SJCRH30 (cell line): ENCODE results near the gene TBC1D24. TPM values are rescaled to one million over a fixed set of nuclear protein-coding genes. Genes with fewer than 3 reads are reported as not detected.
A peak's percentile ranks its signal among the peaks of the same experiment; 100 is the strongest.
"Not testable (repeated sequence)": the region's sequence is repeated elsewhere in the genome, so short reads cannot be mapped to it uniquely, and the experiment has no call there.

Experiments used
- DNase-seq, 2 experiments: peaks; one replicate each; pipeline ENCODE4 v3.0.0-alpha.2; 2015 to 2020
- H3K27ac ChIP-seq: fragments of 250-450 bp; sonication (Bioruptor Pico); 2 replicates; pipeline ENCODE4 v1.5.1; 2020; ENCODE audit warnings: mild to moderate bottlenecking, moderate library complexity
- H3K27me3 ChIP-seq: fragments of 250-450 bp; sonication (Bioruptor Pico); 2 replicates; pipeline ENCODE4 v1.5.1; 2020; ENCODE audit warnings: mild to moderate bottlenecking, moderate library complexity
- H3K36me3 ChIP-seq: fragments of 250-450 bp; sonication (Bioruptor Pico); 2 replicates; pipeline ENCODE4 v1.5.1; 2020; ENCODE audit warnings: mild to moderate bottlenecking, moderate library complexity
- H3K4me1 ChIP-seq: fragments of 250-450 bp; sonication (Bioruptor Pico); 2 replicates; pipeline ENCODE4 v1.5.1; 2020; ENCODE audit warnings: mild to moderate bottlenecking, moderate library complexity
- H3K4me3 ChIP-seq: fragments of 250-450 bp; sonication (Bioruptor Pico); 2 replicates; pipeline ENCODE4 v1.5.1; 2020; ENCODE audit warnings: mild to moderate bottlenecking, moderate library complexity
- H3K9me3 ChIP-seq: fragments of 250-450 bp; sonication (Bioruptor Pico); replicated peaks from 2 replicates; pipeline ENCODE4 v1.5.1; 2020; ENCODE audit warnings: mild to moderate bottlenecking, moderate library complexity
- total RNA-seq: library from RNA; depleted of rRNA; stranded (reverse); fragments of >200 nt; shearing (Covaris generic); gene quantifications from 2 replicates; pipeline ENCODE4 v1.2.3, GENCODE V29; 2014; rRNA removed

Gene TBC1D24
- total RNA-seq, 1 experiment from 2014 or later, result 21.8 TPM

DNA sequence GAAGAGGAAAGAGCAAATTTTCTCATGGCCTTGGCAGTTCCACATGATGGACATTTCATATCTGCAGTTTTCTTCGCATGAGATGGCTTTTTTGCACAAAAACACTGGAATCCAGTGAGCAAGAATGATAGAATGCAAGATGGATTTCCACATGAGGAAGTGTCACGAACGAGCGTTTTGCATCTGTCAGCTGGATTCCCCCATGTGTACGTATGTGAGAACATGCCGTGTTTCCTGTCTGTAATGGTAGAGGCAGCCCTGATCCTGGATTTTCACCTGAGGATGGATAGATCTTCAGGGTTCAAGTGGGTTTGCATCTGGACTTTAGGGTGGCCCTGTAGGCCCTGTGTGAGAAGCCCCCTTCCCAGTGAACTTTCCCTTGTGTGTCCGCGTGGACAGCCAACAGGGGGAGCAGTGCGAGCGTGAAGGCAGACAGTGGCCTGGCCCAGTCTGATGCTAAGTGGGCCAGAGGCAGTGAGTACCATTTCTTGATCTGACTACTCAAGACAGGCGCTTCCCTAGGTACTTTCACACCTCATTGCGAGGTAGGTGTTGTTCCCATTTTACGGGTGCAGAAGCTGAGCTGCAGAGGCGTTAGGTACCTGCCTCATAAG, 65.0 kb downstream of the TBC1D24 start:
- not testable (repeated sequence) for H3K36me3 ChIP-seq, H3K9me3 ChIP-seq, H3K27me3 ChIP-seq, H3K4me3 ChIP-seq, H3K27ac ChIP-seq, H3K4me1 ChIP-seq
- peak in 1 of 2 experiments; percentile 18 for DNase-seq

DNA sequence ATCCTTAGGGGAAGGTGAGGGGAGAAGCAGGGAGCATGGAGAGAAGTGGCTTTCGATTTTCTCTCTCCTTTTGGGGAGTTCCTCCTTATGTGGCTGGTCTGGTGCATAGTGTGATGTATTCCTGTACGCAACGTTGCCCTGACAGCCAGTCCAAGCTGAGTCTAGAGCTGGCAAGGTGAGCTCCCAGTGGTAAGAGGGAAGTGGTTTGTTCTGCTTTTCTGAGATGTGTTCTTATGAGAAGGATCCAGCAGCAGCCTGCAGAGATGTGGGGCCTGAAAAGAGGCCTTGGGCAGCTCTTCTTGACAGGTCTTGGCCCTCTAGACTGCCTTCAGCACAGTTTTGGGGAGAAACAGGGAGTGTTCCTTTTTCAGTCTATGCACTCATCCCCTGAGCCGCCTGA, 66.0 kb downstream of the TBC1D24 start:
- DNase-seq, H3K4me3 ChIP-seq, H3K36me3 ChIP-seq, H3K27ac ChIP-seq, H3K4me1 ChIP-seq, H3K9me3 ChIP-seq, H3K27me3 ChIP-seq: not testable (repeated sequence)

- H3K4me3 ChIP-seq, H3K27ac ChIP-seq, H3K27me3 ChIP-seq, H3K36me3 ChIP-seq, H3K9me3 ChIP-seq, H3K4me1 ChIP-seq: not testable (repeated sequence)
- peak in 1 of 2 experiments; percentile 1 for DNase-seq
Measured at GRCh38 chr16:2541409-2541808, 66.5 kb downstream of the TBC1D24 start.

DNA sequence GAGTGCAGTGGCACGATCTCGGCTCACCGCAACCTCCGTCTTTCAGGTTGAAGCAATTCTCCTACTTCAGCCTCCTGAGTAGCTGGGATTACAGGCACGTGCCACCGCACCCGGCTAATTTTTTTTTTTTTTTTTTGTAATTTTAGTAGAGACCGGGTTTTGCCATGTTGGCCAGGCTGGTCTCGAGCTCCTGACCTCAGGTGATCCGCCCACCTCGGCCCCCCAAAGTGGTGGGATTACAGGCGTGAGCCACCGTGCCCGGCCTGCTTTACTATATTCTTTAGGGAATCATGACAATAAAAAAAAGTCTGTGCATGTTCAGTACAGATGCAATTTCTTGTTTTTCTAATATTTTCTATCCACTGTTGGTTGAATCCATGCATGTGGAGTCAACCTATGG, 68.8 kb downstream of the TBC1D24 start:
- H3K9me3 ChIP-seq, DNase-seq, H3K36me3 ChIP-seq, H3K27me3 ChIP-seq, H3K4me3 ChIP-seq, H3K27ac ChIP-seq, H3K4me1 ChIP-seq: not testable (repeated sequence)

GRCh38 chr16:2550283-2550878, 75.5 kb downstream of the TBC1D24 start:
- not testable (repeated sequence) for H3K27ac ChIP-seq, DNase-seq, H3K9me3 ChIP-seq, H3K4me1 ChIP-seq, H3K4me3 ChIP-seq, H3K27me3 ChIP-seq, H3K36me3 ChIP-seq

GRCh38 chr16:2551420-2551889, 76.5 kb downstream of the TBC1D24 start:
- not testable (repeated sequence) for H3K36me3 ChIP-seq, H3K9me3 ChIP-seq, H3K27me3 ChIP-seq, H3K27ac ChIP-seq, H3K4me1 ChIP-seq, DNase-seq, H3K4me3 ChIP-seq

DNA sequence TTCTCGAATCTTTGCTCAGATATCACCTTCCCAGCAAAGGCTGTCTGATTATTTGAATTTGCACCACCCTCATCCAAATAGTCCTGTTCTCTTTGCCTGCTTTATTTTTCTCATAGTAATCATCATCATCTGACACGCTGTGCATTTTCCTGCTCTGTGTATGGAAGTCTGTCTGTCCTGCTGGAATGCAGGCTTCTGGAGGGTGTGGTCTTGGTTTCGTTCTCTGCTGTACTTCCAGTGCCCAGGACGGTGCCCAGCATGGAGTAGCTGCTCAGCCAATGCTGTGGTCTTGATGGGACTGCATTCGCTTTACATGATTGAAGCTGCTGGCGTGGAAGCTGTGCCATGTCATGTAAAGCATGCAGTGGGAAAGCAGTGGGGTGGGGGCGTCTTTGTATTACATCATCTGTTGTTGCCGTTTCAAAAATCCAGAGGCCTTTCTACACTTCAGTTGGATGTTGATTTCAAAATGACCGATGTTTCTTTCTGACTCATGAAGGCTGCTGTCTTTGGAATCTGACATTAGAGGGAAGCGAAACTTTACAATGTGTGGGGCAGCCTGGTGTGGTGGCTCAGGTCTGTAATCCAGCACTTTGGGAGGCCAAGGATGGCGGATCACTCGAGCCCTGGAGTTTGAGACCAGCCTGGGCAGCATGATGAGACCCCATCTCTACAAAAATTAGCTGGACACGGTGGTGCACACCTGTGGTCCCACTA, 79.9 kb downstream of the TBC1D24 start:
- not testable (repeated sequence) for H3K9me3 ChIP-seq, DNase-seq, H3K36me3 ChIP-seq, H3K4me3 ChIP-seq, H3K4me1 ChIP-seq, H3K27me3 ChIP-seq, H3K27ac ChIP-seq

Other genes with a start within 250 kb of the TBC1D24 start
- 0.96 and 1.7 TPM in 2 replicates for gene DNASE1L2, start 238.7 kb upstream of the TBC1D24 start, total RNA-seq
- gene ECI1, start 223.5 kb upstream of the TBC1D24 start, total RNA-seq, result 25.0 and 27.0 TPM in 2 replicates
- gene RNPS1, start 207.0 kb upstream of the TBC1D24 start, total RNA-seq, result 308 and 310 TPM in 2 replicates
- 0.10 TPM in 2 replicates for gene ABCA3, start 134.4 kb upstream of the TBC1D24 start, total RNA-seq
- gene CCNF, start 45.7 kb upstream of the TBC1D24 start, total RNA-seq, result 52.8 and 54.8 TPM in 2 replicates
- 26.0 and 30.9 TPM in 2 replicates for gene TEDC2, start 15.0 kb upstream of the TBC1D24 start, total RNA-seq
- gene NTN3, start 3.8 kb upstream of the TBC1D24 start, total RNA-seq, result 5.1 and 5.6 TPM in 2 replicates
- 28.7 and 28.8 TPM in 2 replicates for gene ATP6V0C, start 38.8 kb downstream of the TBC1D24 start, total RNA-seq
- 14.8 and 16.1 TPM in 2 replicates for gene AMDHD2, start 45.2 kb downstream of the TBC1D24 start, total RNA-seq
- not detected in 2 replicates for gene CEMP1, start 56.3 kb downstream of the TBC1D24 start, total RNA-seq
- gene PDPK1, start 62.9 kb downstream of the TBC1D24 start, total RNA-seq, result 27.9 and 28.0 TPM in 2 replicates
- 42.0 and 42.9 TPM in 2 replicates for gene KCTD5, start 207.4 kb downstream of the TBC1D24 start, total RNA-seq
- 0.33 and 0.40 TPM in 2 replicates for gene PRSS27, start 245.1 kb downstream of the TBC1D24 start, total RNA-seq